ENCODE data around the gene MTHFD1L. TPM values are rescaled to one million over a fixed set of nuclear protein-coding genes. Genes with fewer than 3 reads are reported as not detected.

Gene MTHFD1L
- total and polyA plus RNA-seq, 2 of the 8 experiments (the other 6 are each of a cell fraction or from before 2014, with no cell fraction given), result 29.2 to 105 TPM

- Histone ChIP-seq H2BK15ac (ENCODE audit: low read length) (no peak overlapping the region; the same call in 1 of the 2 replicates), H3K14ac (ENCODE audit: insufficient read length) (no peak overlapping the region), H2AFZ (ENCODE audit: low read length) (peak overlapping the region; percentile 59; the same call in 1 of the 2 replicates), H4K5ac (ENCODE audit: insufficient read length, low read depth, low read length) (no peak overlapping the region), H2BK12ac (ENCODE audit: low read depth, low read length) (no peak overlapping the region), H3K79me1 (ENCODE audit: low read depth, low read length) (no peaks in the 10 kb centered on the region), H4K91ac (replicated peaks; ENCODE audit: insufficient read length, low read length) (no peak overlapping the region), H3K4me3 (ENCODE audit: extremely low read depth in 1 of 4, insufficient read depth in 2 of 4, low read depth in 3 of 4, low read length in 4 of 4) (no peak overlapping the region), H3K36me3 (ENCODE audit: control insufficient read depth in 2 of 4, insufficient read depth in 4 of 4, low read length in 3 of 4) (no peaks in the 10 kb centered on the region), H3K23me2 (ENCODE audit: low read depth, low read length) (no peaks in the 10 kb centered on the region), H3K4ac (replicated peaks; ENCODE audit: insufficient read length, low read depth, low read length) (no peak overlapping the region), H3K9ac (replicated peaks in 1 of 4; ENCODE audit: extremely low read depth in 1 of 4, low read depth in 3 of 4, low read length in 3 of 4) (no peak overlapping the region), H2AK5ac (ENCODE audit: low read depth, low read length) (no peak overlapping the region), H3K79me2 (ENCODE audit: control insufficient read depth in 1 of 2, insufficient read depth in 2 of 2, low read length in 2 of 2) (no peaks in the 10 kb centered on the region), H4K8ac (ENCODE audit: extremely low read depth, insufficient read depth, low read length) (no peak overlapping the region), H3K4me1 (replicated peaks in 1 of 4; ENCODE audit: control insufficient read depth in 3 of 4, insufficient read depth in 4 of 4, low read length in 3 of 4) (no peaks in the 10 kb centered on the region), H3K9me3 (ENCODE audit: insufficient read depth in 2 of 2, low read depth in 1 of 2, low read length in 1 of 2) (no peaks in the 10 kb centered on the region), H4K20me1 (replicated peaks in 1 of 2; ENCODE audit: control insufficient read depth in 1 of 2, insufficient read depth in 2 of 2, low read length in 2 of 2) (no peaks in the 10 kb centered on the region), H3K27ac (ENCODE audit: low read depth, low read length) (no peak overlapping the region), H3K27me3 (replicated peaks in 1 of 4; ENCODE audit: control insufficient read depth in 3 of 4, extremely low read depth in 1 of 4, insufficient read depth in 3 of 4, low read length in 3 of 4) (no peaks in the 10 kb centered on the region), H3K18ac (ENCODE audit: extremely low read depth, low read length) (no peak overlapping the region), H3K56ac (replicated peaks; ENCODE audit: insufficient read length, low read depth, low read length) (no peak overlapping the region), H2BK20ac (ENCODE audit: low read length) (no peak overlapping the region), H3K23ac (ENCODE audit: insufficient read length) (no peak overlapping the region), H3K4me2 (ENCODE audit: insufficient read depth in 1 of 2, low read depth in 2 of 2, low read length in 2 of 2) (no peak overlapping the region), H2BK5ac (ENCODE audit: low read depth, low read length) (no peak overlapping the region), H2BK120ac (replicated peaks; ENCODE audit: low read depth, low read length) (no peak overlapping the region)
- DNase-seq (ENCODE audit: low read depth in 1 of 2, low spot score in 2 of 2), result no peak
- WGBS, 2 experiments (ENCODE audit: extremely low coverage in 1 of 2, insufficient coverage in 1 of 2, insufficient read length in 1 of 2, insufficient replicate concordance in 2 of 2, low coverage in 1 of 2, low lambda C conversion rate in 2 of 2, missing lambda C conversion rate in 1 of 2), result 98% methylated on average over 6 of the region's 6 CpGs; no CpG with 5 or more reads in 1 of the 2 experiments
- ChIA-PET CTCF (ENCODE audit: partially characterized antibody) (interaction anchor here (1.6 kb wide), 1 partner anchor 26 kb away, joined by 5 read pairs; no protein-coding TSS in a partner anchor), POLR2A (ENCODE audit: partially characterized antibody) (interaction anchor here (1.2 kb wide), 1 partner anchor 16 kb away, joined by 4 read pairs; no protein-coding TSS in a partner anchor)
- no peak for TF ChIP-seq USF2 (IDR thresholded peaks at IDR 0.05; ENCODE audit: low read length)
- no peak for TF ChIP-seq CTBP2 (IDR thresholded peaks at IDR 0.05; ENCODE audit: borderline replicate concordance, insufficient read depth, insufficient read length, low read length)
- no peak for TF ChIP-seq MAFK (IDR thresholded peaks at IDR 0.05; ENCODE audit: low read depth, low read length)
- TF ChIP-seq GTF2F1 (IDR thresholded peaks at IDR 0.05; ENCODE audit: borderline replicate concordance, low read depth, low read length), result no peak
- no peak for TF ChIP-seq NRF1 (IDR thresholded peaks at IDR 0.05; ENCODE audit: low read depth, low read length)
- no peak for TF ChIP-seq TEAD4 (IDR thresholded peaks at IDR 0.05; ENCODE audit: low read depth, low read length)
- no peak for FAIRE-seq
Observed at GRCh38 chr6:151143806-151144205, 278.3 kb downstream of the MTHFD1L start.

Measured in H1 (cell line).